Activated CD8-positive, alpha-beta memory T cell treated with anti-CD3 and anti-CD28 coated beads, Interleukin-2, amount 10 ng/mL, durations not matched to agents 7 days and 5 days (primary cell): ENCODE measurements around the gene SIGLEC1. TPM values are rescaled to one million over a fixed set of nuclear protein-coding genes. Genes with fewer than 3 reads are reported as not detected.

Experiments used
- ATAC-seq: fragments of 150-1000 bp; cut with Tn5 transposase; one replicate; pipeline ENCODE4 v1.10.0; 2021; ENCODE audit warnings: moderate library complexity
- CTCF ChIA-PET: fragments of 350-600 bp; sonication (Branson Sonifier 250); formaldehyde crosslinking; loops from one replicate; lab custom pipeline; 2021; ENCODE audit warnings: antibody characterized with exemption; lab: Charles Lee
- DNase-seq: peaks from one replicate; pipeline ENCODE4 v3.0.0-alpha.2; 2020
- H3K27ac Mint-ChIP-seq: one replicate; pipeline ENCODE4 v1.8.0; 2021; ENCODE audit warnings: mild to moderate bottlenecking, mixed read lengths
- H3K27me3 Mint-ChIP-seq: one replicate; pipeline ENCODE4 v1.8.0; 2021; ENCODE audit warnings: mixed read lengths
- H3K36me3 Mint-ChIP-seq: one replicate; pipeline ENCODE4 v1.8.0; 2021; ENCODE audit warnings: mild to moderate bottlenecking, mixed read lengths
- H3K4me1 Mint-ChIP-seq: one replicate; pipeline ENCODE4 v1.8.0; 2021; ENCODE audit warnings: mixed read lengths
- H3K4me3 Mint-ChIP-seq: one replicate; pipeline ENCODE4 v1.8.0; 2021; ENCODE audit warnings: mild to moderate bottlenecking, moderate library complexity, mixed read lengths
- H3K9me3 Mint-ChIP-seq: one replicate; pipeline ENCODE4 v1.8.0; 2022; ENCODE audit warnings: low read depth, mixed read lengths
- total RNA-seq, 2 experiments: library from RNA; stranded (reverse); gene quantifications; one replicate each; pipeline ENCODE4 v1.2.3, GENCODE V29; 2021

Gene SIGLEC1
- total RNA-seq, 2 experiments from 2014 or later = not detected

DNA sequence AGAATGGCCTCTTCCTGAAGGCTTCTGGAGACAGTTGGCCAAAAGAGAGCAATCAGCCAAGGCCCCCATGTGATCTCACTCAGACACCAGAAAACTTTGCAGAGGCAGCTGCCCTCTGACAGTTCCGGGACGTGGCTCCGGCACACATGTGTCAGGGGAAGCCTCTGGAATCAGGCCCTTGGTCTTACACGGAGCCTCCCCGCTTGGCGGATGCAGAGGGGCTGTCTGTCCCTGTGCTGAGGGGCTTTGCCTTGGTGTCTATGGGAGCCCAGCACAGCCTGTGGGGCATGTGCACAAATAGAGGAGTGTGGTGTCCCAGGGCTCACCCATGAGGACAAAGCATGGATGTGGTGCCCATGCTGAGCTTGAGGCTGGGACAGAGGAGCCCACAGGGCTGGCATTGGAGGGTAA is 13.8 kb downstream of the SIGLEC1 start:
- no peak overlapping the region for H3K27ac Mint-ChIP-seq
- H3K4me1 Mint-ChIP-seq = no peaks in the 10 kb centered on the region
- ATAC-seq = no peak
- DNase-seq = no peak
- no peaks in the 10 kb centered on the region for H3K27me3 Mint-ChIP-seq
- H3K36me3 Mint-ChIP-seq = no peaks in the 10 kb centered on the region
- no peaks in the 10 kb centered on the region for H3K9me3 Mint-ChIP-seq
- no peak overlapping the region for H3K4me3 Mint-ChIP-seq
- CTCF ChIA-PET = interaction anchor here (2.7 to 8.7 kb wide), 2 partner anchors 12 to 22 kb away, joined by 11 to 46 read pairs; no protein-coding TSS in a partner anchor

GRCh38 chr20:3697588-3698305 is 14.7 kb downstream of the SIGLEC1 start:
- no peaks in the 10 kb centered on the region for H3K36me3 Mint-ChIP-seq
- H3K4me1 Mint-ChIP-seq = no peaks in the 10 kb centered on the region
- CTCF ChIA-PET = interaction anchor here (1.0 to 8.7 kb wide), 4 partner anchors 9 to 46 kb away, joined by 3 to 46 read pairs (median 7); no protein-coding TSS in a partner anchor
- DNase-seq (no peak), ATAC-seq (no peak)
- H3K27me3 Mint-ChIP-seq = no peaks in the 10 kb centered on the region
- H3K9me3 Mint-ChIP-seq = no peaks in the 10 kb centered on the region
- H3K27ac Mint-ChIP-seq = no peak overlapping the region
- no peak overlapping the region for H3K4me3 Mint-ChIP-seq

DNA sequence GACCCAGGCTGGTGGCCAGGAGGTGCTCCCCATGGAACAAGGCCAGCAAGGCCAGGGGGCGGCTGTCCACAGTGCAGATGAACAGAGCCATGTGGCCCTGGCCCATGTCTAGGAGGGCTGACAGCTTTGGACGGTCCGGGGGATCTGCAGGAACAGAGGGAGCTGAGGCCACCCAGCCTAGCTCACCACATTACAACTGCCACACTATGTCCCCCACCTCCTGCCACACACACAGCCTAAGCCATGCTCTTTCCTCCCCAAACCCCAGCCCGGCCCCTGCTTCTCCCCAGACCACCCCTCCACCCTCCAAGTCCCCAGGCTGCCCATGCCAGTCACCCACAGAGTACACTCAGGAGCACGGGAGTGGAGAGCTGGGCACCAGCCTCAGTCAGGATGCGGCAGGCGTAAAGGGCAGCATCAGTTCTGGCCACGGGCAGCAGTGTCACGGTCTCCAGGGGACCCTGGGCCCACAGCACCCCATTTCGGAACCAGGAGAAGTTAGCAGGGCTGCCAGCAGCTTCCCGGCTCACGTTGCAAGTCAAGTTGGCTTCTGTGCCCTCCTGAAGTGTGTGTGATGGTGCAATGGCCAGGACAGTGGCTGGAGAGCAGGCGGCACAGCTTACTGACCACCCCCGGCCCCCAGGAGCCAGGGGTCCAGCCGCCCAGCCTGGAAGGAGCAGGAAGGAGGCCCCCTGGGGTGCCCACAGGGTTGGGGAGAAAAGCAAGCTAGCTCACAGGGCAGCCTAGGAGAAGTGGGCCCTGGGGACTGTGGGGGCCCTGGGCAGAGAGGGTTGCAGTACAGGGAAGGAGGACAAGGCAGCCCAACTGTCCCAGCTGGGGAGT is 15.4 kb downstream of the SIGLEC1 start:
- CTCF ChIA-PET = interaction anchor here (0.7 to 8.7 kb wide), 5 partner anchors 9 to 46 kb away, joined by 3 to 46 read pairs (median 5); no protein-coding TSS in a partner anchor
- no peak for ATAC-seq
- H3K27me3 Mint-ChIP-seq = no peaks in the 10 kb centered on the region
- no peak overlapping the region for H3K27ac Mint-ChIP-seq
- H3K4me1 Mint-ChIP-seq = no peaks in the 10 kb centered on the region
- no peaks in the 10 kb centered on the region for H3K9me3 Mint-ChIP-seq
- no peak overlapping the region for H3K4me3 Mint-ChIP-seq
- no peaks in the 10 kb centered on the region for H3K36me3 Mint-ChIP-seq
- DNase-seq = no peak

- ATAC-seq (no peak), DNase-seq (no peak)
Measured at GRCh38 chr20:3696200-3696599, 16.2 kb downstream of the SIGLEC1 start.

DNA sequence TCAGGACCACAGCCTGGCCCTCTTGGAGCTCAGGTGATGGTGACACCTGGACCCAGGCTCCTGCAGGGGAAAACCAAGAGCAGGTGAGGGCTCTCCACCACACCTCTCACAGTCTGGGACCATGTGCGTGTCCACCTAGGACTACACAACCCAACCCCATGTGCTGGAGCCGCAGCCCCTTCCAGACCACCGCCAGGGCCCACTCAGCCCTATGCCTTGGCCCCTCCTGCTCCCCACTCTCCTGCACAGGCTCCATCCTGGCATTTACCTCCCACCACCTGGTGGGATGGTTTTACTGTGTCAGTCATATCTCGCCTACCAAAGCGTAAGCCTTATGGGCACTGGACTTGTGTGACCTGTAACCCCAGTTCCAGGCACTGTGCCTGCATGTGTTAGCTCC is 17.5 kb downstream of the SIGLEC1 start:
- Mint-ChIP-seq H3K27ac (no peak overlapping the region), H3K27me3 (no peaks in the 10 kb centered on the region), H3K36me3 (no peaks in the 10 kb centered on the region), H3K9me3 (no peaks in the 10 kb centered on the region), H3K4me3 (no peak overlapping the region), H3K4me1 (no peaks in the 10 kb centered on the region)
- CTCF ChIA-PET = interaction anchor here (0.7 to 8.7 kb wide), 5 partner anchors 14 to 131 kb away, joined by 3 to 46 read pairs (median 4); no protein-coding TSS in a partner anchor
- ATAC-seq = no peak
- DNase-seq = no peak

More at GRCh38 chr20:3696200-3696599, 16.2 kb downstream of the SIGLEC1 start:
- H3K4me3 Mint-ChIP-seq = no peak overlapping the region
- H3K27ac Mint-ChIP-seq = no peak overlapping the region
- CTCF ChIA-PET = interaction anchor here (0.7 to 8.7 kb wide), 5 partner anchors 8 to 45 kb away, joined by 3 to 46 read pairs (median 5); no protein-coding TSS in a partner anchor
- H3K36me3 Mint-ChIP-seq = no peaks in the 10 kb centered on the region
- H3K27me3 Mint-ChIP-seq = no peaks in the 10 kb centered on the region
- no peaks in the 10 kb centered on the region for H3K9me3 Mint-ChIP-seq
- H3K4me1 Mint-ChIP-seq = no peaks in the 10 kb centered on the region

GRCh38 chr20:3693376-3693775 is 19.0 kb downstream of the SIGLEC1 start:
- H3K27me3 Mint-ChIP-seq = no peaks in the 10 kb centered on the region
- ATAC-seq = no peak

DNA sequence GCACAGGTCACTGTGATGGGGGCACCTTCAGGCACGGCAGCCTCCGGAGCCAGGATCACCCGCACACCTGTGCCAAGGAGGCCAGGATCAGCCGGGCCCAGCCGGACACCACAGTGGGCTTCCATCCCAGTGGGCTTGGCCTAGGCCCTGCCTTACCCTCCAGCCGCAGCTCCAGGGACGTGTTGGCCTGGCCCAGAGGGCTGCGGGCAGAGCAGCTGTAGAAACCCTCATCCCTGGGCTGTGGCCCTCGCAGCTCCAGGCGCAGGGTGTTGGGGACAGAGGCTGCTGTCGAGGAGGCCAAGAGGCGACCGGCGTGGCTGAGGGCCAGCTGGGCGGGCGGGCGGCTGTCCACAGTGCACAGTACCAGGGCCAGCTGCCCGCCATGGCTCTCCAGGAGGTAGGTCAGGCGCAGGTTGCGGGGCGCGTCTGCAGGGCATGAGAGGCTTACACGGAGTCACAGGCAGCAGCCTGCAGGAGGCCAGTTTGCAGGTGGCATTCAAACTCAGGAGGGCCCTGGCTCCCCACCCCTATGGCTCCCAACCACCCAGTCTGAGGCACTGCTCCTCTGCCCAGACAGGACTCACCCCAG is 19.6 kb downstream of the SIGLEC1 start:
- H3K27me3 Mint-ChIP-seq = no peaks in the 10 kb centered on the region
- H3K4me1 Mint-ChIP-seq = no peaks in the 10 kb centered on the region
- H3K36me3 Mint-ChIP-seq = no peaks in the 10 kb centered on the region
- DNase-seq (no peak), ATAC-seq (no peak)
- H3K9me3 Mint-ChIP-seq = no peaks in the 10 kb centered on the region
- no peak overlapping the region for H3K4me3 Mint-ChIP-seq
- CTCF ChIA-PET = interaction anchor here (1.3 to 8.7 kb wide), 3 partner anchors 16 to 18 kb away, joined by 3 to 46 read pairs (median 9); no protein-coding TSS in a partner anchor
- no peak overlapping the region for H3K27ac Mint-ChIP-seq

More at GRCh38 chr20:3693376-3693775, 19.0 kb downstream of the SIGLEC1 start:
- no peak for DNase-seq
- no peak overlapping the region for H3K4me3 Mint-ChIP-seq
- no peaks in the 10 kb centered on the region for H3K9me3 Mint-ChIP-seq
- H3K4me1 Mint-ChIP-seq = no peaks in the 10 kb centered on the region
- no peak overlapping the region for H3K27ac Mint-ChIP-seq
- no peaks in the 10 kb centered on the region for H3K36me3 Mint-ChIP-seq
- CTCF ChIA-PET = interaction anchor here (1.3 to 8.7 kb wide), 3 partner anchors 16 to 17 kb away, joined by 3 to 46 read pairs (median 6); no protein-coding TSS in a partner anchor

DNA sequence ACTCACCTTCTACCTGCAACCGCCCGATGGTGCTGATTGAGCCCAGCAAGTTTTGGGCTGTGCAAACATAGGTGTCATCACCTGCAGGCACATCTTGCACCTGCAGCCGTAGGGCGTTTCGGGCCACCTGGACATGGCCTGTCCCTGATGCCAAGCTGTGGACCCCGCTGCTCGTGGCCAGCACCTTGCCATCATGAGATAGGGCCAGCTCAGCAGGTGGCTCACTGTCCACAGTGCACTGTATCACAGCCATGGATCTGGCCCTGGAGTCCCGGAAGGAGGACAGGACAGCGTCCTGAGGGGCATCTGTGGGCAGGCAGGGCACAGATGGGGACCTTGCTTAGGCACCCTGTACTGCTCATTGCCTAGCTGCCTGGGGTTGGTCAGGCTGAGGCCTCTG is 20.5 kb downstream of the SIGLEC1 start:
- DNase-seq = no peak
- H3K9me3 Mint-ChIP-seq = no peaks in the 10 kb centered on the region
- CTCF ChIA-PET = interaction anchor here (1.3 to 2.3 kb wide), 2 partner anchors 15 to 19 kb away, joined by 3 to 9 read pairs; no protein-coding TSS in a partner anchor

DNA sequence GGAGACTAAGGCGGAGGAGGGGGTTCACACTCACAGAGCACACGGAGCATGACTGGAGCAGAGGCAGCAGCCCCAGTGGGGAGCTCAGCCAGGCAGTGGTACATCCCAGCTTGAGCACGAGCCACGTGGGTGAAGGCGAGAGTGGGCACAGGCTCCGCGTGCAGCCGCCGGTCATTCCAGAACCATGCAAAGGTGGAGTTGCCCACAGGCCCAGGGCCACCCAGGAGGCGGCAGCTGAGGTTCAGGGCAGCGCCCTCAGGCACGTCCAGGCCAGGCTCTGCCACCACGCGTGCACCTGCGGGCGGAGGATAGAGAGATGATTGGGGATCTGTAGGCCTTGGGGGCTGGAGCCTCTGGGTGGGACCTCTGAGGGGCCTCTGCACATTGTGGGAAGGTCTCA is 21.1 kb downstream of the SIGLEC1 start:
- Mint-ChIP-seq H3K9me3 (no peaks in the 10 kb centered on the region), H3K4me3 (no peak overlapping the region), H3K4me1 (no peaks in the 10 kb centered on the region), H3K36me3 (no peaks in the 10 kb centered on the region), H3K27me3 (peaks cover 6% of the 10 kb centered on the region), H3K27ac (no peak overlapping the region)
- ATAC-seq (no peak), DNase-seq (no peak)
- CTCF ChIA-PET = interaction anchor here (2.3 kb wide), 1 partner anchor 20 kb away, joined by 9 read pairs; no protein-coding TSS in a partner anchor

More for the DNA sequence above, 20.5 kb downstream of the SIGLEC1 start:
- no peaks in the 10 kb centered on the region for H3K4me1 Mint-ChIP-seq
- H3K27ac Mint-ChIP-seq = no peak overlapping the region
- peaks cover 3% of the 10 kb centered on the region for H3K27me3 Mint-ChIP-seq
- no peak for ATAC-seq
- no peak overlapping the region for H3K4me3 Mint-ChIP-seq
- H3K36me3 Mint-ChIP-seq = no peaks in the 10 kb centered on the region

DNA sequence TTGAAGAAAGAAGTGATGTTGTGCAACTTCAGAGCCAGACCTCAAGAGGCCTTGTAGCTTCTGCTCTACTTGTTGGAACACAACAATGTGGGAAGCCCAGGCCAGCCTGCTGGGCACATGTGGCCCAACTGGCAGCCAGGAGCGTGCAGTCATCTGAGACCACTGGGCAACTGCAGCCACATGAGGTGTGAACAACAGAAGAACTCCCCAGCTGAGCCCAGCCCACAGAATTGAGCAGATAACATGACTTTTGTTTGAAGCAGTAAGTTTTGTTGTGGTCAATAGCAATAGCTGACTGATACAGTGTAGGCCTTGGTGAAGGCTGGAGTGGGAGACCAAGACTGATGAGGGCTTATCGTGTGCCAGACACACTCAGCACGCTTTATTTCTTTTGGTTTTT is 22.0 kb downstream of the SIGLEC1 start:
- Mint-ChIP-seq H3K27ac (no peak overlapping the region), H3K4me3 (no peak overlapping the region), H3K9me3 (no peaks in the 10 kb centered on the region), H3K27me3 (peaks cover 13% of the 10 kb centered on the region), H3K4me1 (no peaks in the 10 kb centered on the region), H3K36me3 (no peaks in the 10 kb centered on the region)
- CTCF ChIA-PET = interaction anchor here (2.3 kb wide), 1 partner anchor 20 kb away, joined by 9 read pairs; no protein-coding TSS in a partner anchor
- DNase-seq (no peak), ATAC-seq (no peak)

DNA sequence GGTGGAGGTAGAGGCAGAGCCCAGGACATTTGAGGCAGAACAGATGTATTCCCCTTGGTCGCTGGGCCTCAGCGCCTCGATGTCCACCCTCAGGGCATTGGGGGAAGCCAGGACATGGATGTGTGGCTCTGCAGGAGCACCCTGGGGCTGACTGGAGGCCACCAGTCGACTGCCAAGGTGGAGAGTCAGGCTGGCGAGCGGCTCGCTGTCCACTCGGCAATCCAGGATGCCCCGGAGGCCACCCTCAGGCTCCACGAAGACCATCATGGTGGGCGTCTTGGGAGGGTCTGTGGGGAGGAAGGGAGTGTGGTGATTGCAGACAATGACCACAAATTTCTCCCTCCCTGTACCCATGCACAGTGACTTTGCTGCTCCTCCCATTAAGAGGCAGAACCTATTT is 22.4 kb downstream of the SIGLEC1 start:
- no peaks in the 10 kb centered on the region for H3K36me3 Mint-ChIP-seq
- no peaks in the 10 kb centered on the region for H3K4me1 Mint-ChIP-seq
- ATAC-seq = no peak
- H3K27ac Mint-ChIP-seq = no peak overlapping the region
- no peaks in the 10 kb centered on the region for H3K9me3 Mint-ChIP-seq
- no peak for DNase-seq
- CTCF ChIA-PET = no interaction called here
- no peak overlapping the region for H3K4me3 Mint-ChIP-seq
- peaks cover 16% of the 10 kb centered on the region for H3K27me3 Mint-ChIP-seq

DNA sequence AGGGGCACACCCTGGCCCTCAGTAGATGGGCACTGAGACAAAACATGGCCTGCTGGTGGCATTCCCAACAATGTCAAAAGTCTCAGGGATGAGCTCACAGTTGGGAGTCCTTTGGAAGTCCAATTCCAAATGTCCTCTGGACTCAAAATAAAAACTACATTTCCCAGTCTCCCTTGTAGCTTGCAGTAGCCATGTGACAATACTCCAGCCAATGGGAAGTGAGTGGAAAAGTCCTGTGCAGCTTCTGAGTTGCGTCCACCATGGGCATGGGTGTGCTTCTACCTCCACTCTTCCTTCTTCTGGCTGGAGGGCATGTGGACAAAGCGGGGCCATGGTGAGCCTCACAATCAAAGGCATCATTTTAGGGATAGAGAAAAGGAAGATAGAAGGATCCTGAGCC is 24.7 kb downstream of the SIGLEC1 start:
- H3K27ac Mint-ChIP-seq = no peak overlapping the region
- peaks cover 33% of the 10 kb centered on the region for H3K27me3 Mint-ChIP-seq
- ATAC-seq (no peak), DNase-seq (no peak)
- H3K4me3 Mint-ChIP-seq = no peak overlapping the region
- CTCF ChIA-PET = interaction anchor here (1.6 to 3.8 kb wide), 2 partner anchors 10 to 11 kb away, joined by 5 to 23 read pairs; no protein-coding TSS in a partner anchor
- H3K36me3 Mint-ChIP-seq = no peaks in the 10 kb centered on the region
- no peaks in the 10 kb centered on the region for H3K4me1 Mint-ChIP-seq
- H3K9me3 Mint-ChIP-seq = no peaks in the 10 kb centered on the region
